H1 (cell line): ENCODE results near the gene MIS18A. TPM values are rescaled to one million over a fixed set of nuclear protein-coding genes. Genes with fewer than 3 reads are reported as not detected.

Experiments
- CTCF ChIA-PET: fragments of 300-600 bp; sonication (Branson Sonifier 250); formaldehyde crosslinking; loops from one replicate; lab custom pipeline; 2021; ENCODE audit not compliant: partially characterized antibody; lab: Charles Lee
- POLR2A ChIA-PET: fragments of 300-600 bp; sonication (Branson Sonifier 250); formaldehyde crosslinking; loops from one replicate; lab custom pipeline; 2021; ENCODE audit warnings: inconsistent platforms; ENCODE audit not compliant: partially characterized antibody; lab: Charles Lee
- DNase-seq, 2 experiments: peaks; one replicate each; pipeline versions ENCODE4 v3.0.0 to v3.0.0-alpha.2; 2010 to 2022; ENCODE audit warnings: low spot score in 2 of 2, low read depth in 1 of 2, mixed read lengths in 1 of 2
- FAIRE-seq: peaks from 2 replicates; lab custom pipeline; 2011; peaks lifted over from hg19 to GRCh38; lab: Jason Lieb, UNC
- H2AFZ ChIP-seq: 2 replicates; pipeline ENCODE4 v1.8.1; 2012; ENCODE audit warnings: low read length, inconsistent platforms
- H2AK5ac ChIP-seq: 2 replicates; pipeline ENCODE4 v1.6.1; 2013; ENCODE audit warnings: low read depth, low read length
- H2BK120ac ChIP-seq: replicated peaks from 2 replicates; pipeline ENCODE3; 2013; ENCODE audit warnings: low read depth, low read length, inconsistent platforms
- H2BK12ac ChIP-seq: 2 replicates; pipeline ENCODE4 v1.6.1; 2013; ENCODE audit warnings: low read depth, low read length
- H2BK15ac ChIP-seq: 2 replicates; pipeline ENCODE4 v1.6.1; 2013; ENCODE audit warnings: low read length
- H2BK20ac ChIP-seq: 2 replicates; pipeline ENCODE4 v1.6.1; 2013; ENCODE audit warnings: low read length
- H2BK5ac ChIP-seq: 2 replicates; pipeline ENCODE4 v1.6.1; 2013; ENCODE audit warnings: low read depth, low read length
- H3K14ac ChIP-seq: 2 replicates; pipeline ENCODE4 v1.6.1; 2013; ENCODE audit warnings: inconsistent platforms; ENCODE audit not compliant: insufficient read length
- H3K18ac ChIP-seq: 2 replicates; pipeline ENCODE4 v1.6.1; 2013; ENCODE audit warnings: low read length; ENCODE audit errors: extremely low read depth
- H3K23ac ChIP-seq: 2 replicates; pipeline ENCODE4 v1.6.1; 2013; ENCODE audit warnings: inconsistent platforms; ENCODE audit not compliant: insufficient read length
- H3K23me2 ChIP-seq: 2 replicates; pipeline ENCODE4 v1.6.1; 2013; ENCODE audit warnings: low read depth, low read length
- H3K27ac ChIP-seq: 2 replicates; pipeline ENCODE4 v1.6.1; 2011; ENCODE audit warnings: low read depth, low read length, inconsistent platforms
- H3K27me3 ChIP-seq, 4 experiments: replicated peaks in 1 of 4; 1 replicate in 1 of 4; 2 replicates in 3 of 4; pipeline versions ENCODE4 v1.6.1 to v1.8.1; 2011 to 2013; ENCODE audit warnings: low read length in 3 of 4, mild to moderate bottlenecking in 3 of 4, inconsistent platforms in 2 of 4, mixed read lengths in 2 of 4, moderate library complexity in 1 of 4; ENCODE audit not compliant: control insufficient read depth in 3 of 4, insufficient read depth in 3 of 4; ENCODE audit errors: extremely low read depth in 1 of 4
- H3K36me3 ChIP-seq, 4 experiments: 2 replicates each; pipeline versions ENCODE4 v1.6.1 to v1.8.1; 2011 to 2013; ENCODE audit warnings: mild to moderate bottlenecking in 4 of 4, low read length in 3 of 4, moderate library complexity in 2 of 4, control low read depth in 1 of 4, inconsistent platforms in 1 of 4; ENCODE audit not compliant: insufficient read depth in 4 of 4, control insufficient read depth in 2 of 4
- H3K4ac ChIP-seq: replicated peaks from 2 replicates; pipeline ENCODE3; 2013; ENCODE audit warnings: low read length, low read depth, mixed read lengths, inconsistent platforms; ENCODE audit not compliant: insufficient read length
- H3K4me1 ChIP-seq, 4 experiments: replicated peaks in 1 of 4; 1 replicate in 1 of 4; 2 replicates in 3 of 4; pipeline versions ENCODE4 v1.6.1 to v1.8.1; 2011 to 2013; ENCODE audit warnings: low read length in 3 of 4, inconsistent platforms in 2 of 4, mixed read lengths in 1 of 4; ENCODE audit not compliant: insufficient read depth in 4 of 4, control insufficient read depth in 3 of 4
- H3K4me2 ChIP-seq, 2 experiments: 2 replicates each; pipeline versions ENCODE4 v1.6.1 to v1.8.1; 2011 to 2013; ENCODE audit warnings: low read depth in 2 of 2, low read length in 2 of 2, control low read depth in 1 of 2, inconsistent platforms in 1 of 2, mild to moderate bottlenecking in 1 of 2; ENCODE audit not compliant: insufficient read depth in 1 of 2
- H3K4me3 ChIP-seq, 4 experiments: fragments of 200-600, 300-600 bp in 1 of 4; sonication (generic), shearing (Covaris generic), sonication (Bioruptor Twin) in 1 of 4; 2 replicates each; pipeline versions ENCODE4 v1.5.1 to v1.8.1; 2011 to 2016; ENCODE audit warnings: low read length in 4 of 4, low read depth in 3 of 4, control low read depth in 2 of 4, inconsistent platforms in 2 of 4, mild to moderate bottlenecking in 2 of 4, mixed read lengths in 1 of 4, moderate library complexity in 1 of 4; ENCODE audit not compliant: insufficient read depth in 2 of 4; ENCODE audit errors: extremely low read depth in 1 of 4
- H3K56ac ChIP-seq: replicated peaks from 2 replicates; pipeline ENCODE3; 2013; ENCODE audit warnings: low read depth, mild to moderate bottlenecking, mixed read lengths, low read length, inconsistent platforms; ENCODE audit not compliant: insufficient read length
- H3K79me1 ChIP-seq: 2 replicates; pipeline ENCODE4 v1.6.1; 2013; ENCODE audit warnings: low read depth, low read length, control low read depth
- H3K79me2 ChIP-seq, 2 experiments: 2 replicates each; pipeline versions ENCODE4 v1.6.1 to v1.8.1; 2012 to 2013; ENCODE audit warnings: low read length in 2 of 2, mild to moderate bottlenecking in 2 of 2, inconsistent platforms in 1 of 2; ENCODE audit not compliant: insufficient read depth in 2 of 2, control insufficient read depth in 1 of 2
- H3K9ac ChIP-seq, 4 experiments: replicated peaks in 1 of 4; 1 replicate in 1 of 4; 2 replicates in 3 of 4; pipeline versions ENCODE4 v1.6.1 to v1.8.1; 2011 to 2013; ENCODE audit warnings: low read depth in 3 of 4, low read length in 3 of 4, control low read depth in 2 of 4, mild to moderate bottlenecking in 2 of 4, moderate library complexity in 2 of 4, inconsistent platforms in 1 of 4; ENCODE audit errors: extremely low read depth in 1 of 4
- H3K9me3 ChIP-seq, 2 experiments: 2 replicates each; pipeline versions ENCODE4 v1.6.1 to v1.8.1; 2012 to 2013; ENCODE audit warnings: mild to moderate bottlenecking in 2 of 2, moderate library complexity in 2 of 2, control low read depth in 1 of 2, inconsistent platforms in 1 of 2, low read depth in 1 of 2, low read length in 1 of 2, mixed read lengths in 1 of 2; ENCODE audit not compliant: insufficient read depth in 2 of 2
- H4K20me1 ChIP-seq, 2 experiments: replicated peaks in 1 of 2; 2 replicates each; pipeline versions ENCODE3 to v1.8.1; 2011 to 2013; ENCODE audit warnings: inconsistent platforms in 2 of 2, low read length in 2 of 2, mild to moderate bottlenecking in 1 of 2; ENCODE audit not compliant: insufficient read depth in 2 of 2, control insufficient read depth in 1 of 2
- H4K5ac ChIP-seq: 2 replicates; pipeline ENCODE4 v1.6.1; 2013; ENCODE audit warnings: low read length, low read depth, mixed read lengths, inconsistent platforms; ENCODE audit not compliant: insufficient read length
- H4K8ac ChIP-seq: 2 replicates; pipeline ENCODE4 v1.8.0; 2013; ENCODE audit warnings: mild to moderate bottlenecking, moderate library complexity, low read length, inconsistent platforms; ENCODE audit not compliant: insufficient read depth; ENCODE audit errors: extremely low read depth
- H4K91ac ChIP-seq: replicated peaks from 2 replicates; pipeline ENCODE3; 2013; ENCODE audit warnings: low read length, mixed read lengths, inconsistent platforms; ENCODE audit not compliant: insufficient read length
- BACH1 ChIP-seq: IDR thresholded peaks from 2 replicates; pipeline ENCODE4 v1.6.1; 2012; ENCODE audit warnings: low read length, improper control_type of control experiment
- CBX5 ChIP-seq: fragments of 300-800, 300-1000 bp; sonication (generic); IDR thresholded peaks from 2 replicates; pipeline ENCODE4 v1.7.1; 2016; ENCODE audit warnings: antibody characterized with exemption, low read length, low read depth
- EGR1 ChIP-seq: IDR thresholded peaks from 2 replicates; pipeline ENCODE4 v1.6.1; 2011; ENCODE audit warnings: low read depth, low read length, borderline replicate concordance
- HDAC2 ChIP-seq, 2 experiments: fragments of 300-600 bp in 1 of 2; sonication (generic) in 1 of 2; IDR thresholded peaks; 2 replicates each; pipeline ENCODE4 v1.6.1; 2011 to 2012; ENCODE audit warnings: low read depth in 2 of 2, low read length in 2 of 2, mild to moderate bottlenecking in 2 of 2, moderate library complexity in 2 of 2, borderline replicate concordance in 1 of 2, inconsistent platforms in 1 of 2
- NRF1 ChIP-seq: IDR thresholded peaks from 2 replicates; pipeline ENCODE4 v1.6.1; 2011; ENCODE audit warnings: mild to moderate bottlenecking, low read depth, low read length, improper control_type of control experiment
- SIN3A ChIP-seq, 2 experiments: IDR thresholded peaks in 1 of 2; conservative IDR thresholded peaks in 1 of 2; 2 replicates each; pipeline ENCODE4 v1.6.1; 2011 to 2012; ENCODE audit warnings: low read length in 2 of 2, improper control_type of control experiment in 1 of 2, low read depth in 1 of 2, mild to moderate bottlenecking in 1 of 2
- SP2 ChIP-seq: IDR thresholded peaks from 2 replicates; pipeline ENCODE4 v1.6.1; 2012; ENCODE audit warnings: mild to moderate bottlenecking, low read length, inconsistent platforms
- WGBS, 2 experiments: shearing (Covaris generic) in 1 of 2; methylation state at CpG; one replicate each; pipeline versions ENCODE4 v1.1.6 to v1.1.7; 2013 to 2015; ENCODE audit warnings: low lambda C conversion rate in 2 of 2, mixed read lengths in 2 of 2, inconsistent platforms in 1 of 2, low coverage in 1 of 2, missing lambda C conversion rate in 1 of 2; ENCODE audit not compliant: insufficient replicate concordance in 2 of 2, insufficient coverage in 1 of 2, insufficient read length in 1 of 2; ENCODE audit errors: extremely low coverage in 1 of 2, missing lambda C conversion rate in 1 of 2; 5-methylcytosine and 5-hydroxymethylcytosine counted together
- polyA plus RNA-seq, 7 experiments: library from polyadenylated mRNA; depleted of rRNA in 3 of 7; stranded (reverse) in 5 of 7; unstranded in 2 of 7; fragments of >200 nt in 5 of 7; fragments of 200-250 nt in 2 of 7; gene quantifications; 1 replicate in 5 of 7; 2 replicates in 1 of 7; 4 replicates in 1 of 7; pipeline versions ENCODE4 v1.2.1 to v1.2.3, GENCODE V29; 2011 to 2013; ENCODE audit warnings: missing spikeins in 2 of 7, mixed read lengths in 2 of 7
- total RNA-seq: library from RNA; stranded (reverse); fragmentation: NEBNext Ultra II Directional; extraction: Animal tissue kit (Norgen Biotek cat#: 25700); gene quantifications from 2 replicates; pipeline ENCODE4 v1.2.1, GENCODE V29; 2021
- TF ChIP-seq, protein P1 (sequence below): IDR thresholded peaks from 2 replicates; pipeline ENCODE4 v1.6.1; 2011; ENCODE audit warnings: low read length, improper control_type of control experiment

Gene MIS18A
- total and polyA plus RNA-seq, 2 of the 8 experiments (the other 6 are each of a cell fraction or from before 2014, with no cell fraction given) = 28.9 to 53.0 TPM

DNA sequence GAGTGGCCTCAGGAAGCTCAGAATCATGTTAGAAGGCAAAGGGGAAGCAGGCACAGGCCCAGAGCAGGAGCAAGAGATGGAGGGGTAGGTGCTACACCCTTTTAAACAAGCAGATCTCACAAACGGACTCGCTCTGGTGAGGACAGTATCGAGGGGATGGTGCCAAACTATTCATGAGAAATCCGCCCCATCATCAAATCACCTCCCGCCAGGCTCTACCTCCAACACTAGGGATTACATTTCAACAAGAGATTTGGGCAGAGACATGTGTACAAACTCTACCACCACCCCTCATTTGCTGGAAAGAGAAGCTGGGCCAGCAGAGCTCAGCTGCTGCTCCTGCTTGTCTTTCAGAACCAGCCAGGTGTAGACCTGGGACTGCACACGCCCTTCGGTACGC lies 32.9 kb downstream of the MIS18A start:
- no peak for FAIRE-seq
- Histone ChIP-seq H2AK5ac (0 out of 2 replicates have a peak overlapping the region, but pooled peaks have one; percentile 13), H3K79me2 (no peaks in the 10 kb centered on the region), H3K4me1 (no peaks in the 10 kb centered on the region), H3K9me3 (no peaks in the 10 kb centered on the region), H3K23ac (no peak overlapping the region), H3K4me2 (no peak overlapping the region), H3K4me3 (no peak overlapping the region), H4K20me1 (no peaks in the 10 kb centered on the region), H3K36me3 (no peaks in the 10 kb centered on the region), H3K9ac (no peak overlapping the region), H3K27ac (no peak overlapping the region), H2BK20ac (no peak overlapping the region), H3K27me3 (no peaks in the 10 kb centered on the region), H3K79me1 (no peaks in the 10 kb centered on the region; the same call in 1 of the 2 replicates), H2BK5ac (no peak overlapping the region), H4K5ac (no peak overlapping the region), H2BK15ac (no peak overlapping the region), H3K4ac (no peak overlapping the region), H2AFZ (no peak overlapping the region), H3K18ac (no peak overlapping the region), H4K91ac (no peak overlapping the region), H3K56ac (no peak overlapping the region), H3K14ac (no peak overlapping the region), H2BK120ac (no peak overlapping the region), H3K23me2 (no peaks in the 10 kb centered on the region), H4K8ac (no peak overlapping the region), H2BK12ac (no peak overlapping the region)
- CTCF ChIA-PET = no interaction called here
- POLR2A ChIA-PET = no interaction called here
- DNase-seq = no peak
- 96% methylated on average over 8 of the region's 8 CpGs; no CpG with 5 or more reads in 1 of the 2 experiments for WGBS, 2 experiments
- TF ChIP-seq NRF1 (no peak), CBX5 (no peak), SIN3A (conservative IDR thresholded peaks at IDR 0.05 in 1 of 2, IDR thresholded peaks at IDR 0.05 in 1 of 2; ENCODE audit: low read depth in 1 of 2, low read length in 2 of 2) (no peak), HDAC2 (IDR thresholded peaks at IDR 0.05; ENCODE audit: borderline replicate concordance in 1 of 2, low read depth in 2 of 2, low read length in 2 of 2) (no peak), BACH1 (no peak), EGR1 (no peak), SP2 (no peak)
- TF ChIP-seq, protein P1, sequence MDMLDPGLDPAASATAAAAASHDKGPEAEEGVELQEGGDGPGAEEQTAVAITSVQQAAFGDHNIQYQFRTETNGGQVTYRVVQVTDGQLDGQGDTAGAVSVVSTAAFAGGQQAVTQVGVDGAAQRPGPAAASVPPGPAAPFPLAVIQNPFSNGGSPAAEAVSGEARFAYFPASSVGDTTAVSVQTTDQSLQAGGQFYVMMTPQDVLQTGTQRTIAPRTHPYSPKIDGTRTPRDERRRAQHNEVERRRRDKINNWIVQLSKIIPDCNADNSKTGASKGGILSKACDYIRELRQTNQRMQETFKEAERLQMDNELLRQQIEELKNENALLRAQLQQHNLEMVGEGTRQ = no peak
